ENCODE results near the gene MILR1.

GRCh38 chr17:64428406-64428805, 20.5 kb upstream of the MILR1 start:
- no peak for TF ChIP-seq KLF10 (tag by site-specific recombination; IDR thresholded peaks at IDR 0.05)
- TF ChIP-seq ZNF530 (tag by site-specific recombination; IDR thresholded peaks at IDR 0.05; ENCODE audit: low read depth): no peak
- no peak for TF ChIP-seq EGR2 (tag by site-specific recombination; IDR thresholded peaks at IDR 0.05; ENCODE audit: low read depth)
- TF ChIP-seq ZNF843 (tag by site-specific recombination; IDR thresholded peaks at IDR 0.05): no peak
- TF ChIP-seq ZNF747 (tag by site-specific recombination; IDR thresholded peaks at IDR 0.05): no peak
- TF ChIP-seq CTCF (tag by site-specific recombination; IDR thresholded peaks at IDR 0.05): no peak
- TF ChIP-seq ZNF394 (tag by site-specific recombination; IDR thresholded peaks at IDR 0.05; ENCODE audit: borderline replicate concordance): no peak
- no peak for TF ChIP-seq ZNF48 (tag by site-specific recombination; IDR thresholded peaks at IDR 0.05)
- no peak for TF ChIP-seq TCF7L2 (IDR thresholded peaks at IDR 0.05; ENCODE audit: borderline replicate concordance, low read depth, low read length)
- TF ChIP-seq ZNF571 (tag by site-specific recombination; IDR thresholded peaks at IDR 0.05): no peak
- TF ChIP-seq ZNF175 (tag by site-specific recombination; IDR thresholded peaks at IDR 0.05): no peak
- no peak for TF ChIP-seq ZIC2 (tag by site-specific recombination; IDR thresholded peaks at IDR 0.05)
- TF ChIP-seq ZNF274 (IDR thresholded peaks at IDR 0.05; ENCODE audit: low read length): no peak
- no peak for TF ChIP-seq ZNF274 (tag by site-specific recombination; IDR thresholded peaks at IDR 0.05; ENCODE audit: borderline replicate concordance)
